Mesothelial cell of epicardium (in vitro differentiated cells): ENCODE results near the gene SEPTIN1. TPM values are rescaled to one million over a fixed set of nuclear protein-coding genes. Genes with fewer than 3 reads are reported as not detected.

Experiments
- DNase-seq, 2 experiments: peaks; one replicate each; pipeline ENCODE4 v3.0.0; 2021; ENCODE audit warnings: low spot score in 2 of 2; ENCODE audit not compliant: unreplicated experiment in 2 of 2
- H3K27ac Mint-ChIP-seq: 2 replicates; pipeline ENCODE4 v1.8.0; 2021; ENCODE audit warnings: mixed read lengths
- H3K27me3 Mint-ChIP-seq: 2 replicates; pipeline ENCODE4 v1.8.0; 2021; ENCODE audit warnings: low read depth, mixed read lengths
- H3K36me3 Mint-ChIP-seq: 2 replicates; pipeline ENCODE4 v1.8.0; 2021; ENCODE audit warnings: mixed read lengths
- H3K4me1 Mint-ChIP-seq: 2 replicates; pipeline ENCODE4 v1.8.0; 2021; ENCODE audit warnings: mixed read lengths
- H3K4me3 Mint-ChIP-seq: 2 replicates; pipeline ENCODE4 v1.8.0; 2021; ENCODE audit warnings: mild to moderate bottlenecking, moderate library complexity, mixed read lengths
- H3K9me3 Mint-ChIP-seq: 2 replicates; pipeline ENCODE4 v1.8.0; 2021; ENCODE audit warnings: mixed read lengths
- total RNA-seq: library from RNA; stranded (reverse); gene quantifications from 3 replicates; pipeline ENCODE4 v1.2.1, GENCODE V29; 2021
- TF ChIP-seq, protein P1 (sequence below): fragments of 200-600 bp; sonication (generic); IDR thresholded peaks from one replicate; pipeline ENCODE4 v1.5.0; 2021; ENCODE audit warnings: antibody characterized with exemption; ENCODE audit not compliant: unreplicated experiment

Gene SEPTIN1
- total RNA-seq, 1 donor from 2014 or later, result 1.6 TPM

DNA sequence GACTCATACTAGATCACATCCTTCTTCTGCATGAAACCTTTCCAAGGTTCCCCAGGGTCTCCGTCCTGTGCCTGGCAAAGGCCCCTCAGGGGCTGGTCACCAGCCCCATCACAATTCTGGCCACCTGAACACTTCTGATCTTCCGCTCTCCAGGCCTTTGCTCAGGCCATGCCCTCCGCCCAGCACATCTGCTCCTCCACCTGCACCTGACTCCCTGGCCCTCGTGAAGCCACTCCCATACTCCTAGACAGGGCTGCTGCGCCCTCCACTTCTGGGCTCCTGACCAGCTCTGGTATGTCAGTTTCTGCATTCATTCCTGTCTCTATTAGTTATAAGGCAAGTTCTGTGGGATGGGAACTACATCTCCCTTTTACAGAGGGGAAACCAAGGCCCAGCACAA, 9.6 kb downstream of the SEPTIN1 start:
- H3K4me3 Mint-ChIP-seq, result no peak overlapping the region
- peaks cover 3% of the 10 kb centered on the region for H3K27me3 Mint-ChIP-seq
- H3K9me3 Mint-ChIP-seq, result no peaks in the 10 kb centered on the region
- H3K36me3 Mint-ChIP-seq, result no peaks in the 10 kb centered on the region
- H3K27ac Mint-ChIP-seq, result peak overlapping the region; percentile 99
- H3K4me1 Mint-ChIP-seq, result peaks cover 49% of the 10 kb centered on the region
- TF ChIP-seq, protein P1, sequence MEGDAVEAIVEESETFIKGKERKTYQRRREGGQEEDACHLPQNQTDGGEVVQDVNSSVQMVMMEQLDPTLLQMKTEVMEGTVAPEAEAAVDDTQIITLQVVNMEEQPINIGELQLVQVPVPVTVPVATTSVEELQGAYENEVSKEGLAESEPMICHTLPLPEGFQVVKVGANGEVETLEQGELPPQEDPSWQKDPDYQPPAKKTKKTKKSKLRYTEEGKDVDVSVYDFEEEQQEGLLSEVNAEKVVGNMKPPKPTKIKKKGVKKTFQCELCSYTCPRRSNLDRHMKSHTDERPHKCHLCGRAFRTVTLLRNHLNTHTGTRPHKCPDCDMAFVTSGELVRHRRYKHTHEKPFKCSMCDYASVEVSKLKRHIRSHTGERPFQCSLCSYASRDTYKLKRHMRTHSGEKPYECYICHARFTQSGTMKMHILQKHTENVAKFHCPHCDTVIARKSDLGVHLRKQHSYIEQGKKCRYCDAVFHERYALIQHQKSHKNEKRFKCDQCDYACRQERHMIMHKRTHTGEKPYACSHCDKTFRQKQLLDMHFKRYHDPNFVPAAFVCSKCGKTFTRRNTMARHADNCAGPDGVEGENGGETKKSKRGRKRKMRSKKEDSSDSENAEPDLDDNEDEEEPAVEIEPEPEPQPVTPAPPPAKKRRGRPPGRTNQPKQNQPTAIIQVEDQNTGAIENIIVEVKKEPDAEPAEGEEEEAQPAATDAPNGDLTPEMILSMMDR, result no peak
- DNase-seq, result no peak

DNA sequence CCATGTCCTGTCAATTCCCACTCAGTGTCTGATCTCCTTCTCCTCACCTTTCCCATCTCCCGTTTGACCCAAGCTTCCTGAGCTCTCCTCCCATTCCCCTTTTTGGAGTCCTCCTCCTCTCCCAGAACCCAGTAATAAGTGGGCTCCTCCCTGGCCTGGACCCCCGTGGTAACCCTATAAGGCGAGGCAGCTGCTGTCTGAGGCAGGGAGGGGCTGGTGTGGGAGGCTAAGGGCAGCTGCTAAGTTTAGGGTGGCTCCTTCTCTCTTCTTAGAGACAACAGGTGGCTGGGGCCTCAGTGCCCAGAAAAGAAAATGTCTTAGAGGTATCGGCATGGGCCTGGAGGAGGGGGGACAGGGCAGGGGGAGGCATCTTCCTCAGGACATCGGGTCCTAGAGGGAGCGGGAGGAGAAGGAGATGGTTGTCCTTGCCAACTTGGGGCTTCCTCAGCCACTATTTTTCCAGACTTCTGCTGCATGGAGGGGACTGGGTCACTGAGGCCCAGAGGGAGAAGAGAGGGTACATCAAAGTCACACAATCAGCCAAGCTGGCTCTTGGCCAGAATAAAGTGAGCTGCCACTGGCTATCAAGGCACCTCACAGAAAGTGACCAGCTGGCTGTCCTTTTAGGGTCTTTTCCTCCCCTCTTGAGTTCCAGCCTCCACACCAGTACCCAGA, 10.2 kb downstream of the SEPTIN1 start:
- peaks cover 49% of the 10 kb centered on the region for H3K4me1 Mint-ChIP-seq
- peaks cover 3% of the 10 kb centered on the region for H3K27me3 Mint-ChIP-seq
- TF ChIP-seq, protein P1, result no peak
- H3K4me3 Mint-ChIP-seq, result peak overlapping the region; percentile 69
- no peaks in the 10 kb centered on the region for H3K36me3 Mint-ChIP-seq
- H3K9me3 Mint-ChIP-seq, result no peaks in the 10 kb centered on the region
- DNase-seq, result no peak
- H3K27ac Mint-ChIP-seq, result peak overlapping the region; percentile 99

DNA sequence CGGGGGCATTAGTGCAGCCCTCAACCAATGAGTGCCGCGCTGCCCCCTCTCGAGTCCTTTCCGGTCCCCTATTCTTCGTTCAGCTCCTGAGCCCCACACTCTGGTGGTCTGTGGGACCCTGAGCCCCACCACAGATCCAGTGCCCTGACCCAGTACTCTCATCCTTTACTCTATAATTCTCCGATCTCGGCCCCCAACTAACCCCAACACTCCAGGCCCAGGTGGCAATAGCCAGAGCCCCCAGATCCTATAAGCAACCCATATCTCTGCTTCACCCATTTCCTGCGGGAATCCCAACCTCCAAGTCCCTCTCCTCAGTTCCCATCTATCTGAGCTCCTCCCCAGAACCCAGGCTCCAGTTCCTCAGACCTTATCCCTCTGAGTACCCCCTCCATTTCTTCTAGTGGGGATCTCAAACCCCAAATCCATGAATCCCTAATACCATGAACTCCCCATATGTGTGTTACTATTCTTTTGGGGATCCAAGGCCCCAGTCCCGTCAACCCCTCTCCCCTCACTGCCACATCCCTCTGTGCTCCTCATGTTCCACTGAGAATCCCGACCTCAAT, 11.0 kb downstream of the SEPTIN1 start:
- H3K27ac Mint-ChIP-seq, result peak overlapping the region; percentile 99
- H3K36me3 Mint-ChIP-seq, result peaks cover 2% of the 10 kb centered on the region

DNA sequence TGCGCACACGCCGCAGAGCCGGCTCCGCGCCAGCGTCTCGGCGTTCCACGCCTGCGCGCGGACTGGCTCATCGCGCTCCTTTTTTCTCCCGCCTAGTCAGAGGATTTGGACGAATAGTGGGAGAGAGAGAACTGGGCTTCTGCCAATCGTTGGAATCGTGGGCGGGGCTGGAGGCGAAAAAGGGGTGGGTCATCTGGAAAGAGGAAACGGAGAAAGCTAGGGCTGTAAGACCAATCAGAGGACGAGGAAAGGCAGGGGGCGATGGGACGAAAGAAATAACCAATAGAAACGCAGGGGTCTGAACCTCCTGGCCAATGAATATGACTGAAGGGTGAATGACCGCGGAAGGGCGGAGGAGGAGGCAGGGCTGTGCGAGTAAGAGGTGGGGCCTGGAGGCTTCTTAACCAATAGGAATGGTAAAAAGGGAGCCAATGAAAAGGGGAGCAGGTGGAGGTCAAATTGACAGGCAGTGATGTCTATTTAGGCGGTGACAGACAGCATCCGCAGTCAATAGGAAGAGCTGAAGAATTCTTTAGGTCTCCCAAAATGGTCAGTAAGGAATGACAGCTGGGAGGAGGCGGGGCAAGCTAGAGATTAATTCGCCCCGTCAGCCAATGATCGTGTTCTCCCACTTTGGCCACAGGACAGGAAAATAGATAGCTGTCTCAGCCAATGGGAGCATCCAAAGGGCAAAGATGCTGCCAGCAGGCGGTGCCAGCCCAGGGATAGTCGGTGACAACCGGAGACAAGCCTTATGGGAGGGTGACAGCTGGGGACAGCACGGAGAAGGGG, 11.7 kb downstream of the SEPTIN1 start, which contains the start of gene TBC1D10B:
Gene TBC1D10B (minus strand): TSS at position 39 of the 792 bp plus-strand sequence. CDS start 311 bp downstream, outside the sequence.
- DNase-seq, result peak; percentile 94 to 99
- Mint-ChIP-seq H3K4me1 (peaks cover 53% of the 10 kb centered on the region), H3K9me3 (no peaks in the 10 kb centered on the region), H3K4me3 (peak within 1 kb of the TSS; percentile 88), H3K36me3 (peaks cover 4% of the 10 kb centered on the region), H3K27ac (peak within 1 kb of the TSS; percentile 99), H3K27me3 (peaks cover 3% of the 10 kb centered on the region)
- TF ChIP-seq, protein P1, result no peak

More for the DNA sequence above, 11.0 kb downstream of the SEPTIN1 start:
- no peaks in the 10 kb centered on the region for H3K9me3 Mint-ChIP-seq
- peaks cover 55% of the 10 kb centered on the region for H3K4me1 Mint-ChIP-seq
- peak overlapping the region; percentile 69 for H3K4me3 Mint-ChIP-seq
- TF ChIP-seq, protein P1, result no peak
- no peak for DNase-seq
- peaks cover 3% of the 10 kb centered on the region for H3K27me3 Mint-ChIP-seq

DNA sequence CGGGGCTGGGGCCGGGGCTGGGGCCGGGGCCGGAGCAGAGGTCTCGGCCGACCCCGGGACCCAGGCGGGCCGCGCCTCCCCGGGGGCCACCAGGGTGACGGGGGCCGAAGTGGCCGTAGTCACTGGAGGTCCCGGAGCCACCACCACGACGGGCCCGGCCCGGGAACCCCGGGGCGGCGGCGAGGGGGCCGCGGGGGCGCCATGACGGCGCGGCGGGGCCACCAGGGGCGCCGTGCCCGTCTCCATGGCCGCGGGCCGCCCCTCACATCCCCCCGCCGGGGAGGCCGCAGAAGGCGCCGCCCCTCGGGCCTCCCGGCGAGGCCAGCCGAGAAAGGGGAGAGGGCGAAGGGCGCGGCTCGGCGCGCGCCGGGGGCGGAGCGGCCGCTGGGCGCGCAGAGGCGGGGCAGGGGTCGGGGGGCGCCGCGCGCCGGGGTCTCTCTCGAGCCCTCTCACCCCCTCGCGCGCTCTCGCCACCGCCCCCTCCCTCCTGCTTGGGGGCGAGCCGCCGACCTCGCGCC, 12.4 kb downstream of the SEPTIN1 start:
- Mint-ChIP-seq H3K4me1 (peaks cover 49% of the 10 kb centered on the region), H3K27me3 (peaks cover 3% of the 10 kb centered on the region), H3K9me3 (no peaks in the 10 kb centered on the region), H3K36me3 (peaks cover 9% of the 10 kb centered on the region), H3K27ac (no peak overlapping the region), H3K4me3 (peak overlapping the region; percentile 69)
- DNase-seq, result no peak
- TF ChIP-seq, protein P1, result no peak
